GM12878 (cell line): Measurements from ENCODE around the gene RGS1. TPM values are rescaled to one million over a fixed set of nuclear protein-coding genes. Genes with fewer than 3 reads are reported as not detected.
A peak's percentile ranks its signal among the peaks of the same experiment; 100 is the strongest.

Experiments used
- ATAC-seq: fragments of 200-7000 bp; cut with Tn5 transposase; 3 replicates; pipeline ENCODE4 v1.9.1; 2020; ENCODE audit warnings: mild to moderate bottlenecking, moderate library complexity
- BruUV-seq: library from RNA; stranded (reverse); fragments of 400-500 nt; replicated peaks from 2 replicates; lab custom pipeline; 2021; lab: Mats Ljungman, UMichigan
- CTCF ChIA-PET: fragments of 300-600 bp; sonication (Branson Sonifier 250); formaldehyde crosslinking; extraction: SDS; loops from one replicate; lab custom pipeline; 2021; ENCODE audit warnings: inconsistent platforms; lab: Yijun Ruan, JAX
- POLR2A ChIA-PET: fragments of 350-600 bp; formaldehyde crosslinking; extraction: SDS; loops from one replicate; lab custom pipeline; 2021; ENCODE audit warnings: inconsistent platforms; lab: Charles Lee
- RAD21 ChIA-PET: fragments of 300-600 bp; sonication (Branson Sonifier 250); formaldehyde crosslinking; loops from one replicate; lab custom pipeline; 2023; ENCODE audit warnings: antibody characterized with exemption; ENCODE audit not compliant: unreplicated experiment; lab: Charles Lee
- SMC1A ChIA-PET: fragments of 300-600 bp; sonication (Branson Sonifier 250); formaldehyde crosslinking; loops from one replicate; lab custom pipeline; 2023; ENCODE audit not compliant: unreplicated experiment, uncharacterized antibody; lab: Charles Lee
- DNase-seq: peaks from one replicate; pipeline ENCODE4 v3.0.0-alpha.2; 2011; ENCODE audit warnings: low read depth, low spot score
- FAIRE-seq: peaks from 3 replicates; lab custom pipeline; 2011; peaks lifted over from hg19 to GRCh38; lab: Jason Lieb, UNC
- H2AFZ ChIP-seq: 2 replicates; pipeline ENCODE4 v1.6.0; 2011; ENCODE audit warnings: low read depth, low read length, control low read depth; ENCODE audit not compliant: control insufficient read depth
- H3K27ac ChIP-seq: 2 replicates; pipeline ENCODE4 v1.5.1; 2011; ENCODE audit warnings: control low read depth; ENCODE audit not compliant: control insufficient read depth, insufficient read depth
- H3K27me3 ChIP-seq, 2 experiments: replicated peaks in 1 of 2; 2 replicates each; pipeline versions ENCODE4 v1.6.0 to v1.6.1; 2011; ENCODE audit warnings: low read length in 1 of 2; ENCODE audit not compliant: control insufficient read depth in 2 of 2, insufficient read depth in 2 of 2
- H3K36me3 ChIP-seq, 2 experiments: 2 replicates each; pipeline ENCODE4 v1.5.1; 2011; ENCODE audit warnings: low read length in 1 of 2; ENCODE audit not compliant: control insufficient read depth in 2 of 2, insufficient read depth in 2 of 2
- H3K4me1 ChIP-seq: 2 replicates; pipeline ENCODE4 v1.6.1; 2011; ENCODE audit warnings: mild to moderate bottlenecking, low read length, moderate library complexity, mixed read lengths; ENCODE audit not compliant: control insufficient read depth, insufficient read depth
- H3K4me2 ChIP-seq: 2 replicates; pipeline ENCODE4 v1.6.0; 2011; ENCODE audit warnings: control low read depth; ENCODE audit not compliant: control insufficient read depth, insufficient read depth
- H3K4me3 ChIP-seq: fragments of 200-600 bp; sonication (generic); 2 replicates; pipeline ENCODE4 v1.5.1; 2016
- H3K79me2 ChIP-seq: 2 replicates; pipeline ENCODE4 v1.6.0; 2011; ENCODE audit warnings: low read length; ENCODE audit not compliant: control insufficient read depth, insufficient read depth
- H3K9ac ChIP-seq: 2 replicates; pipeline ENCODE4 v1.8.0; 2011; ENCODE audit warnings: low read length, control low read depth, mixed read lengths; ENCODE audit not compliant: control insufficient read depth, insufficient read depth
- H3K9me3 ChIP-seq: replicated peaks from 3 replicates; pipeline ENCODE4 v1.5.1; 2011; ENCODE audit warnings: mild to moderate bottlenecking, low read length; ENCODE audit not compliant: control insufficient read depth, insufficient read depth
- H4K20me1 ChIP-seq: 2 replicates; pipeline ENCODE4 v1.6.0; 2011; ENCODE audit not compliant: control insufficient read depth, insufficient read depth
- CHD2 ChIP-seq: IDR thresholded peaks from 2 replicates; pipeline ENCODE4 v1.6.1; 2011; ENCODE audit warnings: low read depth, low read length, improper control_type of control experiment, borderline replicate concordance
- FOXM1 ChIP-seq: IDR thresholded peaks from 2 replicates; pipeline ENCODE4 v1.6.1; 2012; ENCODE audit warnings: low read depth, mild to moderate bottlenecking, inconsistent platforms, low read length, moderate library complexity
- IKZF1 ChIP-seq: fragments of 450-650 bp; conservative IDR thresholded peaks from 2 replicates; pipeline ENCODE4 v1.6.1; 2017; ENCODE audit warnings: antibody characterized with exemption, mild to moderate bottlenecking
- MEF2A ChIP-seq: IDR thresholded peaks from 2 replicates; pipeline ENCODE4 v1.6.1; 2011; ENCODE audit warnings: low read depth, mild to moderate bottlenecking, low read length, moderate library complexity; ENCODE audit not compliant: insufficient read depth
- RFX5 ChIP-seq: IDR thresholded peaks from 2 replicates; pipeline ENCODE4 v1.6.1; 2011; ENCODE audit warnings: low read depth, low read length, improper control_type of control experiment
- RUNX3 ChIP-seq: IDR thresholded peaks from 2 replicates; pipeline ENCODE4 v1.6.1; 2012; ENCODE audit warnings: low read length, inconsistent platforms
- STAT3 ChIP-seq: IDR thresholded peaks from 2 replicates; pipeline ENCODE4 v1.6.1; 2011; ENCODE audit warnings: low read depth, low read length, improper control_type of control experiment
- TBL1XR1 ChIP-seq: IDR thresholded peaks from 2 replicates; pipeline ENCODE4 v1.6.1; 2012; ENCODE audit warnings: low read depth, low read length, improper control_type of control experiment
- ZNF217 ChIP-seq: fragments of 450-650 bp; IDR thresholded peaks from 2 replicates; pipeline ENCODE4 v1.6.1; 2017; ENCODE audit warnings: antibody characterized with exemption, mild to moderate bottlenecking
- WGBS: methylation state at CpG from one replicate; pipeline ENCODE4 v1.1.6; 2016; ENCODE audit warnings: low lambda C conversion rate; ENCODE audit not compliant: insufficient replicate concordance, insufficient coverage; ENCODE audit errors: missing lambda C conversion rate; 5-methylcytosine and 5-hydroxymethylcytosine counted together
- in situ Hi-C: fragments of 300-500 bp; cut with MboI; formaldehyde crosslinking; loops from 9 replicates; pipeline ENCODE4 v1.14.3; 2018; ENCODE audit warnings: mixed read lengths
- intact Hi-C: fragments of 100-400 bp; cut with micrococcal nuclease; formaldehyde crosslinking; loops from one replicate; pipeline ENCODE4 v1.14.2; 2022; ENCODE audit not compliant: unreplicated experiment
- polyA plus RNA-seq, 11 experiments: library from polyadenylated mRNA; depleted of rRNA in 4 of 11; unstranded in 6 of 11; stranded (reverse) in 5 of 11; fragments of >200 nt; fragmentation: Nextera tagmentation in 4 of 11; fragmentation: Illumina TruSeq in 1 of 11; extraction: Ambion mirVana in 4 of 11; extraction: Trizol in 1 of 11; gene quantifications; 1 replicate in 1 of 11; 2 replicates in 10 of 11; pipeline versions ENCODE4 v1.2.1 to v1.2.3, GENCODE V29; 2011 to 2016; ENCODE audit warnings: inconsistent platforms in 2 of 11, missing spikeins in 2 of 11, low read depth in 1 of 11
- total RNA-seq, 4 experiments: library from RNA; depleted of rRNA in 3 of 4; stranded (reverse); fragments of >200 nt in 3 of 4; fragmentation: Illumina TruSeq in 1 of 4; extraction: Trizol in 1 of 4; gene quantifications; 2 replicates each; pipeline versions ENCODE4 v1.2.1 to v1.2.3, GENCODE V29; 2013 to 2021
- TF ChIP-seq, protein P1 (sequence below): fragments of 450-650 bp; IDR thresholded peaks from 2 replicates; pipeline ENCODE4 v1.6.1; 2018; ENCODE audit warnings: mild to moderate bottlenecking, low read depth, moderate library complexity; ENCODE audit not compliant: partially characterized antibody
- TF ChIP-seq, protein P2 (sequence below): fragments of 450-650 bp; IDR thresholded peaks from 2 replicates; pipeline ENCODE4 v1.6.1; 2017; ENCODE audit warnings: mild to moderate bottlenecking, moderate library complexity
- TF ChIP-seq, protein P3 (sequence below): fragments of 450-650 bp; IDR thresholded peaks from 2 replicates; pipeline ENCODE4 v1.6.1; 2016; ENCODE audit warnings: mild to moderate bottlenecking

The RGS1 gene
- total and polyA plus RNA-seq, 10 of the 15 experiments (the other 5 are each of a cell fraction or from before 2014, with no cell fraction given), result 20.7 to 882 (median 45.9) TPM

DNA sequence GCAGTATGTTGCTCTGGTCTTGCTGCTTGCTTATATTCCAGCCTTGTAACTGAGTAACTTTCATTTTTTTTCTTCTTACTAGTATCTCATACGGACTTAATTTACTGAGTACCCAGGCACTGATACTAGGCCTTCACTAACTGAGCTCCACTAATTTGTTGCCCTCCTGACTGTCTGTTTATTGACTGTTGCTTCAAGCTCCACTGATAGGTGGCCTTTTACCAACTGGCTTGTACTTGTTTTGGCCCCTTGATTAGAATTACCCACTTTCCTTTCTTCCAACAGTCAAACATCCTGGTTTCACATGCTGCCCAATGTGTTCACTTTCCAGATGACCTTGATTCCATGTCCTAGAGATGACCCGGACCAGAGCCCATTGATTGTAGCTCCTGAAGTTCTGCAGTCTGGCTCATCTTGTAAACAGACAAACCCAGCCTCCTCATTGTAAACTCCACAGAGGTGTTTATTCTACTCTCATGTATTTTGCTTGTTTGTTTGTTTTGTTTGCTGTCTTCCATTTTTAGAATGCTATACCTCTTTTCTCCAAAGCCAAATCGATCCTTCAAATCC is 27.7 kb downstream of the RGS1 start (continued):
- TF ChIP-seq IKZF1 (no peak), MEF2A (no peak)

DNA sequence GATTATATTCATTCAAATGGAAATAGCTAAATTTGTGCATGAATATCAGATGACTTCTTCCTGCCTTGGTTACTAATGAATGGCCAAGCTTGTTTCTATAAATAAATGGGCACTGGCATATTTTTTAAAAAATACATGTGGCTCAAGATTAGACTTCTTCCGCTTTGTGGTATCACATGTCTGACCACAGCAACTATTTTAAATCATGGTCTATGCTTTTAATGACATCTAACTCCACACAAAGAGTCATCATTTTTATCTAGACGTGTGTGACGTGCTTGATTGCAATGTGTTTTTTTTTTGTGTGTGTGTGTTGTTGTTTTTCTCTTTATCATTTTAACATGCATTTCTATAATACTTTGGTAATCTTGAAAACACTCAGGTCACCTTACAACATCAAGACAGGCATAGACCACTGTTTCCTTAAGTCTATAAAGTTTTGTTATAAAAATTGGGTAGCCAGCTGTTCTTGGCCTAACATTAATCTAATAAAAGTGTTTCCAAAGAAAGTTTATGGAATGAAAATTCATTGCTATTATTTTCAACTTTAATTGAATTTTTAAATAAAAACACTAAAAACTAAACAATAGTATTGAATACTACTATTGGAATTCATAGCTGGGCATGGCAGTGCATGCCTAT is 29.5 kb downstream of the RGS1 start:
- Histone ChIP-seq H4K20me1 (no peaks in the 10 kb centered on the region), H3K9me3 (no peaks in the 10 kb centered on the region), H3K4me1 (peaks cover 26% of the 10 kb centered on the region), H3K27me3 (no peaks in the 10 kb centered on the region), H3K4me2 (no peak overlapping the region), H2AFZ (no peak overlapping the region), H3K4me3 (peak overlapping the region; percentile 2; the same call in 1 of the 2 replicates), H3K9ac (no peak overlapping the region), H3K79me2 (no peaks in the 10 kb centered on the region; the same call in 1 of the 2 replicates), H3K27ac (no peak overlapping the region), H3K36me3 (no peaks in the 10 kb centered on the region)
- in situ Hi-C loops, result loop anchor here (5.0 kb wide), 3 partner anchors 53 to 128 kb away; no protein-coding TSS in a partner anchor
- ChIA-PET CTCF (interaction anchor here (0.6 to 5.3 kb wide), 6 partner anchors 50 to 128 kb away, joined by 3 to 53 read pairs (median 8); no protein-coding TSS in a partner anchor), POLR2A (interaction anchor here (0.6 to 2.4 kb wide), 12 partner anchors 24 to 98 kb away, joined by 3 to 9 read pairs (median 4); no protein-coding TSS in a partner anchor), SMC1A (interaction anchor here (0.7 to 8.4 kb wide), 16 partner anchors 11 to 131 kb away, joined by 3 to 175 read pairs (median 10); no protein-coding TSS in a partner anchor), RAD21 (interaction anchor here (0.6 to 5.3 kb wide), 18 partner anchors 8 to 127 kb away, joined by 3 to 67 read pairs (median 4); no protein-coding TSS in a partner anchor)
- FAIRE-seq (no peak), DNase-seq (peak; percentile 79), ATAC-seq (peak; percentile 33)
- BruUV-seq, result no TSS peak
- intact Hi-C loops, result loop anchor here (1.0 to 5.0 kb wide), 2 partner anchors 25 to 517 kb away; partner anchors contain the start of gene CDC73
- WGBS, result 3% methylated on average over 3 of the region's 3 CpGs
- TF ChIP-seq, protein P1, sequence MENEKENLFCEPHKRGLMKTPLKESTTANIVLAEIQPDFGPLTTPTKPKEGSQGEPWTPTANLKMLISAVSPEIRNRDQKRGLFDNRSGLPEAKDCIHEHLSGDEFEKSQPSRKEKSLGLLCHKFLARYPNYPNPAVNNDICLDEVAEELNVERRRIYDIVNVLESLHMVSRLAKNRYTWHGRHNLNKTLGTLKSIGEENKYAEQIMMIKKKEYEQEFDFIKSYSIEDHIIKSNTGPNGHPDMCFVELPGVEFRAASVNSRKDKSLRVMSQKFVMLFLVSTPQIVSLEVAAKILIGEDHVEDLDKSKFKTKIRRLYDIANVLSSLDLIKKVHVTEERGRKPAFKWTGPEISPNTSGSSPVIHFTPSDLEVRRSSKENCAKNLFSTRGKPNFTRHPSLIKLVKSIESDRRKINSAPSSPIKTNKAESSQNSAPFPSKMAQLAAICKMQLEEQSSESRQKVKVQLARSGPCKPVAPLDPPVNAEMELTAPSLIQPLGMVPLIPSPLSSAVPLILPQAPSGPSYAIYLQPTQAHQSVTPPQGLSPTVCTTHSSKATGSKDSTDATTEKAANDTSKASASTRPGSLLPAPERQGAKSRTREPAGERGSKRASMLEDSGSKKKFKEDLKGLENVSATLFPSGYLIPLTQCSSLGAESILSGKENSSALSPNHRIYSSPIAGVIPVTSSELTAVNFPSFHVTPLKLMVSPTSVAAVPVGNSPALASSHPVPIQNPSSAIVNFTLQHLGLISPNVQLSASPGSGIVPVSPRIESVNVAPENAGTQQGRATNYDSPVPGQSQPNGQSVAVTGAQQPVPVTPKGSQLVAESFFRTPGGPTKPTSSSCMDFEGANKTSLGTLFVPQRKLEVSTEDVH, result peak; percentile 61
- peak; percentile 81; the same call in 1 of the 2 replicates for TF ChIP-seq TBL1XR1
- no peak; the same call in none of the 2 replicates for TF ChIP-seq ZNF217
- TF ChIP-seq RUNX3, result peak; percentile 92
- TF ChIP-seq, protein P2, sequence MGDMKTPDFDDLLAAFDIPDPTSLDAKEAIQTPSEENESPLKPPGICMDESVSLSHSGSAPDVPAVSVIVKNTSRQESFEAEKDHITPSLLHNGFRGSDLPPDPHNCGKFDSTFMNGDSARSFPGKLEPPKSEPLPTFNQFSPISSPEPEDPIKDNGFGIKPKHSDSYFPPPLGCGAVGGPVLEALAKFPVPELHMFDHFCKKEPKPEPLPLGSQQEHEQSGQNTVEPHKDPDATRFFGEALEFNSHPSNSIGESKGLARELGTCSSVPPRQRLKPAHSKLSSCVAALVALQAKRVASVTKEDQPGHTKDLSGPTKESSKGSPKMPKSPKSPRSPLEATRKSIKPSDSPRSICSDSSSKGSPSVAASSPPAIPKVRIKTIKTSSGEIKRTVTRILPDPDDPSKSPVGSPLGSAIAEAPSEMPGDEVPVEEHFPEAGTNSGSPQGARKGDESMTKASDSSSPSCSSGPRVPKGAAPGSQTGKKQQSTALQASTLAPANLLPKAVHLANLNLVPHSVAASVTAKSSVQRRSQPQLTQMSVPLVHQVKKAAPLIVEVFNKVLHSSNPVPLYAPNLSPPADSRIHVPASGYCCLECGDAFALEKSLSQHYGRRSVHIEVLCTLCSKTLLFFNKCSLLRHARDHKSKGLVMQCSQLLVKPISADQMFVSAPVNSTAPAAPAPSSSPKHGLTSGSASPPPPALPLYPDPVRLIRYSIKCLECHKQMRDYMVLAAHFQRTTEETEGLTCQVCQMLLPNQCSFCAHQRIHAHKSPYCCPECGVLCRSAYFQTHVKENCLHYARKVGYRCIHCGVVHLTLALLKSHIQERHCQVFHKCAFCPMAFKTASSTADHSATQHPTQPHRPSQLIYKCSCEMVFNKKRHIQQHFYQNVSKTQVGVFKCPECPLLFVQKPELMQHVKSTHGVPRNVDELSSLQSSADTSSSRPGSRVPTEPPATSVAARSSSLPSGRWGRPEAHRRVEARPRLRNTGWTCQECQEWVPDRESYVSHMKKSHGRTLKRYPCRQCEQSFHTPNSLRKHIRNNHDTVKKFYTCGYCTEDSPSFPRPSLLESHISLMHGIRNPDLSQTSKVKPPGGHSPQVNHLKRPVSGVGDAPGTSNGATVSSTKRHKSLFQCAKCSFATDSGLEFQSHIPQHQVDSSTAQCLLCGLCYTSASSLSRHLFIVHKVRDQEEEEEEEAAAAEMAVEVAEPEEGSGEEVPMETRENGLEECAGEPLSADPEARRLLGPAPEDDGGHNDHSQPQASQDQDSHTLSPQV, result peak; percentile 88
- peak; percentile 72; the same call in 1 of the 2 replicates for TF ChIP-seq CHD2
- TF ChIP-seq FOXM1, result peak; percentile 65; the same call in 1 of the 2 replicates
- TF ChIP-seq RFX5, result no peak
- TF ChIP-seq, protein P3, sequence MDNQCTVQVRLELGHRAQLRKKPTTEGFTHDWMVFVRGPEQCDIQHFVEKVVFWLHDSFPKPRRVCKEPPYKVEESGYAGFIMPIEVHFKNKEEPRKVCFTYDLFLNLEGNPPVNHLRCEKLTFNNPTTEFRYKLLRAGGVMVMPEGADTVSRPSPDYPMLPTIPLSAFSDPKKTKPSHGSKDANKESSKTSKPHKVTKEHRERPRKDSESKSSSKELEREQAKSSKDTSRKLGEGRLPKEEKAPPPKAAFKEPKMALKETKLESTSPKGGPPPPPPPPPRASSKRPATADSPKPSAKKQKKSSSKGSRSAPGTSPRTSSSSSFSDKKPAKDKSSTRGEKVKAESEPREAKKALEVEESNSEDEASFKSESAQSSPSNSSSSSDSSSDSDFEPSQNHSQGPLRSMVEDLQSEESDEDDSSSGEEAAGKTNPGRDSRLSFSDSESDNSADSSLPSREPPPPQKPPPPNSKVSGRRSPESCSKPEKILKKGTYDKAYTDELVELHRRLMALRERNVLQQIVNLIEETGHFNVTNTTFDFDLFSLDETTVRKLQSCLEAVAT, result peak; percentile 80
- 0 out of 2 replicates have a peak, but pooled peaks have one; percentile 32 for TF ChIP-seq STAT3
